GM13977 (cell line): ENCODE data around the gene CFLAR.

Experiments used
- DNase-seq: peaks from one replicate; pipeline ENCODE4 v3.0.0; 2012; ENCODE audit warnings: low spot score
- CTCF ChIP-seq: IDR thresholded peaks from 2 replicates; pipeline ENCODE4 v1.5.1; 2012; ENCODE audit warnings: mild to moderate bottlenecking, control low read depth; ENCODE audit not compliant: insufficient read depth; ENCODE audit errors: extremely low read depth, missing control alignments
- in situ Hi-C: fragments of 300-500 bp; cut with MboI; formaldehyde crosslinking; loops from one replicate; pipeline ENCODE4 v1.12.0; 2022; ENCODE audit warnings: low sequenced_read_pairs, low pct_unique_long_range_greater_than_20kb, mixed read lengths, inconsistent platforms; ENCODE audit not compliant: unreplicated experiment

CFLAR gene

GRCh38 chr2:201118121-201118960 is 2.4 kb downstream of the CFLAR start:
- in situ Hi-C loops, result no loop called here
- peak; percentile 74 for DNase-seq
- TF ChIP-seq CTCF, result peak; percentile 45

- no peak for TF ChIP-seq CTCF
- no peak for DNase-seq
- in situ Hi-C loops, result no loop called here
Observed at GRCh38 chr2:201118961-201119854, 3.2 kb downstream of the CFLAR start.

GRCh38 chr2:201122276-201122675 is 6.3 kb downstream of the CFLAR start:
- in situ Hi-C loops, result no loop called here
- no peak for TF ChIP-seq CTCF
- DNase-seq, result no peak

GRCh38 chr2:201126308-201127151 is 10.6 kb downstream of the CFLAR start:
- in situ Hi-C loops, result no loop called here
- no peak for DNase-seq
- no peak for TF ChIP-seq CTCF

- DNase-seq, result no peak
- no peak for TF ChIP-seq CTCF
- in situ Hi-C loops, result no loop called here
Observed at GRCh38 chr2:201127152-201127511, 11.2 kb downstream of the CFLAR start.

- no peak for TF ChIP-seq CTCF
- no peak for DNase-seq
- in situ Hi-C loops, result no loop called here
Observed at GRCh38 chr2:201127570-201127969, 11.6 kb downstream of the CFLAR start.
